Embryonic facial prominence (tissue), 1 donor: Measurements from ENCODE around the gene SLX9.

Source experiments
- DNase-seq: peaks from one replicate; pipeline ENCODE4 v3.0.0-alpha.2; 2016; ENCODE audit errors: extremely low spot score

Gene SLX9

GRCh38 chr21:44930543-44930981 lies 9.3 kb upstream of the SLX9 start:
- DNase-seq = no peak

DNA sequence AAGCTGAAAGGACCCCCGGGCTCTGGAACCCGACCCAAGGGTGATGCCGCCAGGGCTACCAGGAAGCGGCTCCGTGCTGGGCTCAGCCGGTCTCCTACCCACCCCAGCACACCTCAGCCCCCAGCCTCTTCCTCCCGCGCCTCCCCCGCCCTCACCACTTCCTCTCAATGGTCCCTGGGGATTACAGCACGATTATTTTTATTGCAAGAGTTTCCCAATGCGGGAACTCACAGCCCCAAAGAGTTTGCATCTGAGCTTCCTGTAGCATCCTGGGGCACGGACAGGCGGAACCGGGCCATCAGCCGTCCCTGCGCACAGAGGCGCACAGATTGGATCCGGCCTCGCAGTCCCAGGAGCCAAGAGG lies 8.7 kb upstream of the SLX9 start:
- no peak for DNase-seq

GRCh38 chr21:44931501-44932407 lies 8.1 kb upstream of the SLX9 start:
- no peak for DNase-seq

GRCh38 chr21:44932408-44933181 lies 7.2 kb upstream of the SLX9 start:
- no peak for DNase-seq

DNA sequence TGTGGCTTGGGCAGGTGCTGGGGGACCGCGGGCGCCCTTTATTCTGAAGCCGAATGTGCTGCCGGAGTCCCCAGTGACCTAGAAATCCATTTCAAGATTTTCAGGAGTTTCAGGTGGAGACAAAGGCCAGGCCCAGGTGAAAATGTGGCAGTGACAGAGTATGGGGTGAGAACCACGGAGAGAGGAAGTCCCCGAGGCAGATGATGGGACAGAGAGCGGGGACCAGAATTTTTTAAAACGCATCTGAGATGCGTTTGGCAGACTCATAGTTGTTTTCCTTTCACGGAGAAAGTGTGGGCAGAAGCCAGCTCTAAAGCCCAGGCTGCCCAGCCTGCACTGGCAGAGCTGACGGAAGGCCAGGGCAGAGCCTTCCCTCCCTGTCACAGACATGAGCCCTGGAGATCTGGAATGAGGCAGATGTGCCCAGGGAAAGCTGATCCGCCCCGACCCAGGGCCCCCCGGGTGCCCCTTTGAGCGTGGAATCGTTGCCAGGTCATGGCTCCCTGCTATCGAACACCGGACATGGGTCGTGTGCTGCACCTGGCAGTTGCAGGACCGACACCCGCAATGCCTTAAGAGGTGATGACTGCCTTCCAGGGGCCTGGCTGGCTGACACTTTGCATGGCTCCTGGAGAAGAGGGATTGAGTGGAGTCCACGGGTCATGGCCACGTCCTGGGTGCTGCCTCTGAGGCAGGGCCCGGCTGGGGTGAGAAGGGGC lies 6.5 kb upstream of the SLX9 start:
- no peak for DNase-seq

DNA sequence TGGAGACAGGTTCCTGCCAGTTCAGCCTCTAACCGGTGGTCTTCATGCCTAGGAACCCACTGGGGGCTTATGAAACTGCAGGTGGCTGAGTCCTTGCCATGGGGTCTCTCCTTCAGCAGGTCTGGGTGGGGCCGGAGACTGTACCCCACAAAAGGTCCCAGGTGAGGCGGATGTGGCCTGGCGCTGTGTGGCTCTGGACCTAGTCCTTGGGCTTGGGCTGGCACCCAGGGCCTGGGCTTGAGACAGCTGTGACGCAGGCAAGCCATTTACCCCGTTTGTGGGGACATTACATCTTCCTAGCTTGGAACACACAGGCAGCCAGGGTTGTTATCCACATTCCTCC lies 5.9 kb upstream of the SLX9 start:
- DNase-seq = no peak

GRCh38 chr21:44934276-44934675 lies 5.6 kb upstream of the SLX9 start:
- no peak for DNase-seq

- DNase-seq = no peak
These were observed 4.9 kb upstream of the SLX9 start for GRCh38 chr21:44934797-44935532.

DNA sequence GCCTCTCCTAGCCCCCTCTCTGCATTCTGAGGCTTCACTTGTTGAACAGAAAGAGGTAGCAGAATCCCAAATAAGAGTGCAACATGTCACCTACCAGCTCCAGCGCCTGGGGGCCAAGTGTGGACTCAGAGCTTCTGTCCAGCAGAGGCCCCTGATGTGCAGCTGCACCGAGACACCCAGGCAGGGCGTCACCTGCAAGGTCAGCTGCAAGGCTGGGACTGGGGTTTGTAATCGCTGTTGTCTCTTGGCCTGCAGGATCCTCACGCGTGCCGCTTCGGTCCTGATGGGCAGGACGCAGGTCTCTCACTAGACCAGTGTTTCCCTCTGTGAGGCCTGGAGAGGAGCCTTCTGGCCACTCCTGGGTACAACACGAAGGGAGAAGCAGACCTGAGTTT lies 4.3 kb upstream of the SLX9 start:
- no peak for DNase-seq

DNA sequence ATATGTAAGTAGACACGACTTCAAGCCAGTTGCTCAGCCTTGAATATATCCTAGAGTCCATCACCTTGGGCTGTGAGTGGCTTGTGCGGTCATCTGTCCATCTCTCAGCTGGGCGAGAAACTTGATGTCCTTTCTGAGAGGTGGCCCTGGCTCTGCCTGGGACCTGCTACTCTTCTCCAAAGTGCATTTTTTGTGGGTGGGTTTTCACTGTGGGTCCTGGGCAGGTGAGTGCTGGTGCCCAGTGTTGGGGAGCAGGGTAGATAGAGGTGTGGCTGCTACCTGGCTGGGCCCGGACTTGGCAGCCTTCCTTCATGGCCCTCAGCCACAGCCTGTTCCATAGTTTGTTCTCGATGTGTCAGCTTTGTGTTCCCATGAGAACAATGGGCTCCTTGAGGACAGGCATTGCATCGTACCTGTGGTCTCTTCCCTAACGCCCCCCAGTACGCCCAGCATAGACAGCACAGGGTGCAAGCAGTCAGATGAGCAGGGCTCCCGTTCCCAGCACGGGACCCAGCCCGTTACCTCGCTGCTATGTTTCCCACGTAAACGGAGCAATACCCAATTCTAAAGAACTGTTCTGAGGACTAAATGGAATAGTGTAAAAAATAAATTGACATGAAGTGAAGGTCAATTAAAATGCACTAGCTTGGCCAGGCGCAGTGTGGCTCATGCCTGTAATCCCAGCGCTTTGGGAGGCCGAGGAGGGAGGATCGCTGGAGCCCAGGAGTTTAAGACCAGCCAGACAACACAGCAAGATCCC lies 877 bp upstream of the SLX9 start:
- no peak for DNase-seq

DNA sequence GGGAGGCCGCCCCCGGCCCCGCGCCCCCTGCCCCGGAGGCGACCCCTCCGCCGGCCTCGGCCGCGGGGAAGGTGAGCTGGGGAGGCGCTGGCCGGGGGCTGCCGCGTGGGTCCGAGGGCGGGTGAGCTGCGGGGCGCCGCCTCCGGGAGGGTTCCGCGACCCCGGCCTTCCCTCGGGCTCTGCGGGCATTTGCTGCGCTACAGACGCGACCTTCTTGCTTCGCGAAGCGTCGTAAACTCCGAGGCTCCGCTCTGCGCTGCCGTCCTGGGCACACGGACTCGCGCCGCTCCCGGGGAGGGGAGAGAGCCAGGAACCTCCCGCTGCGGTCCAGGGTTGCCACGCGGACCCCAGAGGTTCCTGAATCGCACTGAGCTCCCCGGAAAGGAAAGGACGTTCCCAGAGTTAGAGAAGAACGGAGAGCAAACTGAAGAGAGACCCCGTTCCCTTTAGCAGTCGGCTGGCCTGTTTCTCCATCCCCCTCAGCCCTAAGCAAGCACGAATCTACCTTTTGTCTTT lies 345 bp downstream of the SLX9 start:
- no peak for DNase-seq

DNA sequence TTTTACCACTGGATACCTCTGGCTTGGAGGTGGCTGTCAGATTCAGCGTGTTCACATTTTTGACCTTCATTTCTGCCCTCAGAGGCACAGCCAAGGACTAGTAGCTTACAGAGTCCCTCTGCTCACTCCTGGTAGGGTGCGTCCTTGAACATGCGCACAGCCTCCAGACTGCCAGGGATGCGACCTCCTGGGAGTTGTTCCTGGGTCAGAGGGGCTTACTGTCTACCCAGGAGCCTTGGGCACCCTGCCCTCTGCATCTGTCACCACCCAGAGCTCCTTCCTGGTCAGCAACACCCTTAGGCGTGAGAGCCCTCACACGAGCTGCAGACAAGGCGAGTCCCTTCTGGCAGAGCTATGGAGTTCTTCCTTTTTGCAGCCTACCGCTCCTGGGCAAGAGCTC lies 1.7 kb downstream of the SLX9 start:
- no peak for DNase-seq

DNA sequence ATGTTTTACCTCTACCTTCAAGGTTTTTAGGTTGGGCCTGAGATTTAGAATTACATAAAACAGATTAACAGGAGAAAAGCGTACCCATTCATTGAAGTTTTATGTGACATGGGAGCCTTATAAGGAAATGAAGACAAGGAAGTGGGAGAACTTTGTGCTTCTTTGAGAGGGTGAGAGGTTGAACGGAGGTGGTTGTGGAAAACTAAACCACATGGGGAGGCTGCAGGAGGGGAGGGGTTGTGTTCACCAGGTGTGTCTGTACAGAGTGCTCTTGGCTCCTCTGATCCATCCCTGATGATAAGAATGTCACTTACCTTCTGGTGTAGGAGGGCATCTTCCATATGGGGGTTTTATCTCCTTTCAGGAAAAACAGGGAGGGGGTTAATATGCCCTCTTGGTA lies 2.7 kb downstream of the SLX9 start:
- DNase-seq = no peak

DNA sequence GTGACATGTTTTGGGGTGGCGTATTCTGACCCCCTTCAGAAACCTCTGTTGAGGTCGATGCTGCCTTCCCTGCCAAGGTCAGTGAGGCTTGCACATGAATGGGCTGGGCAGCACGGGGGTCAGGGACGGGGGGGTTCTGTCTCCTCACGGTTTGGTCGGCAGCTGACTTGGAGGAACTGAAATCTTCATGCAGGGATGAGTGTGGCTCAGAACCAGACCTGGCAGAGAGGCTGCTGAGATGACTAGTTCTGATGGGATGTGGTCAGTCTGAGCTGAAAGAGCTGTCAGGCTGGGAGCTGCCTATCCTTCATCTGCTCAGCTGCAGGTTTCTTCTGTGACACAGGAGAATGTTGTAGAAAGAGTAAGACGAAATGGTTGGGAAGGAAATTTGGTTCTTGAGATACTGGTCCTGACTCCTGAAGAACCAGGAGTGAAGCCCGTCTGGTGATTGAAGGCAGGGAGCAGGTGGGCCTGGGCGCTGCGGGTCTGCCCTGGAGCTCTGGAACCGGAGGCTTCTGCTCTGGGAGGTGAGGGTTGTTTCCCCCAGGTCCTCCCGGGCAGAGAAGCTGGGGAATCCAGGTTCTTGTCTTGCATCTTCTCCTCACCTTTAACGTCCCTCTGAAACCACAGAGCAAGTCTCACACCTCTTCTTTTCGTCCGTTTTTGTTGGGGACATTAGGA lies 3.3 kb downstream of the SLX9 start:
- DNase-seq = no peak

DNA sequence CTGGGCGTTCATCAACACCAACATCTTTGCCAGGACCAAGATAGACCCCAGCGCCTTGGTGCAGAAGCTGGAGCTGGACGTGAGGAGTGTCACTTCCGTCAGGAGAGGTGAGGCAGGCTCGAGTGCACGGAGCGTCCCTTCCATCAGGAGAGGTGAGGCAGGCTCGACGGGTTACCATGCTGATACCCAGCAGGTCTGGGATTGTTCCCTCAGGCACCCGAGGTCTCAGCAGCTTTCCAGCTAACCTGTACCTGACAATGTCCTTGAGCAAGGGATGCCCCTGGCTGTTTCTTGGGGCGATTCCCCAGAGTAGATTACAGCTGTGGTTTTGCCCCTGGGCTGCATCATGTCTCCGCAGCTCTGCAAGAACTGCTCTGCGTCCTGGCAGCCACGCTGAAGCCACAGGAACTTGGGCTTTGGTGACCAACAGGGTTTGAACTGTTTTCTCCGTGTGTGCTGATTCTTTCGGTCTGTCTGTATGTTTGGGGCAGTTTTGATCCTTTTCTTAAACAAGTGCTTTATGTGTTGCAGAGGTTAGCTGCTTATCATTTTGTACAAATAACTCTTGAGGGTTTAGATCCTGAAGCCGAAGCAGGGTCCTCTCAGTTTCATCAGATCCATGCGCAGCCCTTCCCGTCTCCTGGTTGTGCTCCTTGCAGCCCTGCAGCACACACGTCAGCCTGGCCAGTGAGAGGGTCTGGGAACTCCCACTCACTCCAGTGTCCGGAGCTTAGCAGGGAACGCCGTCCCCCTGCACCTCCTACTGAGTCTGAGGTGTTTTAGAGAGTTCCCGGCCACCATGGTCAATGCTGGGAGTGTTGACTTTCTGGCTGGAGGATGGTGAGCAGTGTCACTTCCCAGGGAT lies 4.1 kb downstream of the SLX9 start:
- no peak for DNase-seq

DNA sequence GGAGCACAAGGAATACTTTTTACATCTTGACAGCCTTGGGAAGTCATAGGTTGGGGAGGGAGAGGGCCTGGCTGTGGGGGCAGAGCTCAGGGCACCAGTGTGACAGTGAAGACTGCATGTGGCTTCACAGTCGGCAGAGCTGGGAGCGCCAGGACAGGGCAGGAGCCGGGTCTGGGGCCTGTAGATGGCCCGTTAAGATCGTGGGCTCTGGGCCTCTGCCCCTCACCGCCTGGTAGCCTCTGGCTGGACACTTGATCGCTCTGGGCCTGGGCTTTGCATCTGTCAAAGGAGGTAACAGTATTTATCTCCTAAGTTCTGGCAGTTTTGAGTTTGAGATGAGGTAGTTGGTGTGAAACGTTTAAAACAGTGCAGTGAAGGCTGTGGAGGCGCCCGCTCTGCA lies 4.8 kb downstream of the SLX9 start:
- no peak for DNase-seq

DNA sequence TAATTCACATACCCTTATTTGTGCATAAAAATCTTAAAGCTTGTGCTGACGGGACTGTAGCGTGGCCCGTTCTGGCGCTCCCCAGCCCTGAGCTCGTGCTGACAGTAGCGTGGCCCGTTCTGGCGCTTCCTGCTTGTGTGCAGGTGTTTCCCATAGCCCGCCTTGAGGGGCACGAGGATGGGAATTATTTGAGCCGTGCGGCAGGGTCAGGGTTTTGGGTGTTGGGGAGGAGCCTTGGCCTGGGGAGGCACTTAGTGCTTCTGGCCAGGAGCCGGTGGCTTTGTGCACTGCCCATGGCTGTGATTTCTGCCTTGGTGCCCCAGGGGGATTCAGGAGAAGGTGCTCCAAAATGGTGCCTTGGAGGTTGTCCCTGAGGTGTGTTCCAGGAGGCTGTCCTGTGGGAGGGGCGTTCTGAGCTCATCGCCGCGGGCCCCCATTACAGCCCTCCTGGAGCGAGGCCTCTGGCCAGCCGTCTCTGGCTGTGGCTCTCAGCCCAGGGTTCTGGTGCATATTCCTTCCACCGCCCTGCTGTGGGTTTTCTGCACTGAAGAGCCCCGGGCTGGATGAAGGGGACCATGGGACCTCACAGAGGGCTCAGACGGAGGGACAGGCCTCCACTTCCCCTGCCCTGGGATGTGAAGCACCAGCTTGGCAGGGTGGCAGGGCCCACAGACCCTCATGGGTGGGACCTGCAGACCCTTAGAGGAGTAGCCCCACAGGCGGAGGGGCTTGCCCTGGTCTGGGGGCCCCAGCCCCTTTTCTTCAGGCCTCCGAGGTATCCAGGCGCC lies 6.6 kb downstream of the SLX9 start:
- no peak for DNase-seq

- DNase-seq = no peak
These were observed 7.5 kb downstream of the SLX9 start for GRCh38 chr21:44947111-44947929.
